Smooth muscle cell (in vitro differentiated cells): ENCODE data around the gene TBC1D8. TPM values are rescaled to one million over a fixed set of nuclear protein-coding genes. Genes with fewer than 3 reads are reported as not detected.

ENCODE experiments used
- DNase-seq: peaks from one replicate; lab custom pipeline; 2025; ENCODE audit not compliant: unreplicated experiment; lab: John Stamatoyannopoulos, UW
- H2AFZ ChIP-seq: fragments of 200-600 bp; sonication (generic); 2 replicates; pipeline ENCODE4 v1.6.0; 2016; ENCODE audit warnings: antibody characterized with exemption, low read depth, mild to moderate bottlenecking
- H3F3A ChIP-seq: fragments of 200-600 bp; sonication (generic); 2 replicates; pipeline ENCODE4 v1.6.0; 2017; ENCODE audit warnings: antibody characterized with exemption, low read depth
- H3K27ac ChIP-seq: fragments of 200-600 bp; sonication (generic); 2 replicates; pipeline ENCODE4 v1.5.1; 2016; ENCODE audit warnings: low read depth, mild to moderate bottlenecking
- H3K27me3 ChIP-seq: fragments of 200-600 bp; sonication (generic); 2 replicates; pipeline ENCODE4 v1.6.1; 2016; ENCODE audit warnings: low read depth, mild to moderate bottlenecking
- H3K36me3 ChIP-seq: fragments of 200-600 bp; sonication (generic); 2 replicates; pipeline ENCODE4 v1.5.1; 2016; ENCODE audit warnings: low read depth
- H3K4me1 ChIP-seq: fragments of 200-600 bp; sonication (generic); 2 replicates; pipeline ENCODE4 v1.5.1; 2016; ENCODE audit warnings: low read depth
- H3K4me2 ChIP-seq: fragments of 200-600 bp; sonication (generic); 2 replicates; pipeline ENCODE4 v1.6.0; 2016; ENCODE audit warnings: mild to moderate bottlenecking
- H3K4me3 ChIP-seq: fragments of 200-600 bp; sonication (generic); 2 replicates; pipeline ENCODE4 v1.5.1; 2016; ENCODE audit warnings: mild to moderate bottlenecking
- H3K79me2 ChIP-seq: fragments of 200-600 bp; sonication (generic); 2 replicates; pipeline ENCODE4 v1.6.0; 2016; ENCODE audit warnings: low read depth, mild to moderate bottlenecking
- H3K9ac ChIP-seq: fragments of 200-600 bp; sonication (generic); 2 replicates; pipeline ENCODE4 v1.6.0; 2016; ENCODE audit warnings: low read depth
- H3K9me3 ChIP-seq: fragments of 200-600 bp; sonication (generic); replicated peaks from 2 replicates; pipeline ENCODE4 v1.5.1; 2016; ENCODE audit warnings: low read depth
- H4K20me1 ChIP-seq: fragments of 200-600 bp; sonication (generic); 2 replicates; pipeline ENCODE4 v1.6.0; 2016; ENCODE audit warnings: low read depth
- CTCF ChIP-seq: fragments of 200-600 bp; sonication (generic); IDR thresholded peaks from 2 replicates; pipeline ENCODE4 v1.5.1; 2017; ENCODE audit warnings: borderline replicate concordance, mild to moderate bottlenecking, antibody characterized with exemption; ENCODE audit not compliant: insufficient read depth, poor library complexity, severe bottlenecking
- WGBS: methylation state at CpG from one replicate; pipeline ENCODE4 v1.1.7; 2016; ENCODE audit warnings: low lambda C conversion rate; 5-methylcytosine and 5-hydroxymethylcytosine counted together
- polyA plus RNA-seq: library from polyadenylated mRNA; unstranded; fragments of >200 nt; fragmentation: Nextera tagmentation; extraction: Ambion mirVana; gene quantifications from 2 replicates; pipeline ENCODE4 v1.2.1, GENCODE V29; 2016
- total RNA-seq: library from RNA; depleted of rRNA; stranded (reverse); fragments of >200 nt; gene quantifications from 2 replicates; pipeline ENCODE4 v1.2.3, GENCODE V29; 2014

Gene TBC1D8
- total and polyA plus RNA-seq, 2 experiments from 2014 or later = 0.89 to 15.1 TPM

- H3K4me1 ChIP-seq = peaks cover 4% of the 10 kb centered on the region
- no peaks in the 10 kb centered on the region for H3K27me3 ChIP-seq
- H4K20me1 ChIP-seq = peaks cover 7% of the 10 kb centered on the region
- H3K9ac ChIP-seq = no peak overlapping the region
- no peak overlapping the region for H3K4me3 ChIP-seq
- H3K4me2 ChIP-seq = no peak overlapping the region
- no peak for TF ChIP-seq CTCF
- H3K9me3 ChIP-seq = no peaks in the 10 kb centered on the region
- 90% methylated on average over 6 of the region's 6 CpGs for WGBS
- H3F3A ChIP-seq = no peaks in the 10 kb centered on the region
- H3K36me3 ChIP-seq = no peaks in the 10 kb centered on the region
- H2AFZ ChIP-seq = no peak overlapping the region
- no peak for DNase-seq
- H3K79me2 ChIP-seq = peaks cover 11% of the 10 kb centered on the region
- no peak overlapping the region for H3K27ac ChIP-seq
Observed at GRCh38 chr2:100998235-100998573, 153.0 kb downstream of the TBC1D8 start.

- Histone ChIP-seq H3K4me2 (no peak overlapping the region), H3K4me3 (no peak overlapping the region), H3K9me3 (no peaks in the 10 kb centered on the region), H3K9ac (no peak overlapping the region), H3K36me3 (no peaks in the 10 kb centered on the region), H3K27me3 (no peaks in the 10 kb centered on the region), H3F3A (no peaks in the 10 kb centered on the region), H2AFZ (no peak overlapping the region), H3K27ac (no peak overlapping the region), H4K20me1 (peaks cover 2% of the 10 kb centered on the region), H3K79me2 (peaks cover 6% of the 10 kb centered on the region), H3K4me1 (peaks cover 4% of the 10 kb centered on the region)
- DNase-seq = no peak
- WGBS = 97% methylated on average over 5 of the region's 5 CpGs
- TF ChIP-seq CTCF = no peak
Observed at GRCh38 chr2:100997509-100998234, 153.5 kb downstream of the TBC1D8 start.

GRCh38 chr2:100995309-100996075 is 155.7 kb downstream of the TBC1D8 start:
- H3K4me1 ChIP-seq = no peaks in the 10 kb centered on the region
- no peaks in the 10 kb centered on the region for H3K79me2 ChIP-seq
- no peak overlapping the region for H3K9ac ChIP-seq
- no peak for DNase-seq
- no peaks in the 10 kb centered on the region for H3F3A ChIP-seq
- no peaks in the 10 kb centered on the region for H3K36me3 ChIP-seq
- no peaks in the 10 kb centered on the region for H3K27me3 ChIP-seq
- no peak overlapping the region for H3K4me3 ChIP-seq
- H3K27ac ChIP-seq = no peak overlapping the region
- H4K20me1 ChIP-seq = no peaks in the 10 kb centered on the region
- no peaks in the 10 kb centered on the region for H3K9me3 ChIP-seq
- no peak overlapping the region for H2AFZ ChIP-seq
- no peak overlapping the region for H3K4me2 ChIP-seq
- 97% methylated on average over 25 of the region's 28 CpGs for WGBS
- TF ChIP-seq CTCF = no peak
